Hepatocyte (in vitro differentiated cells): Measurements from ENCODE around the gene HCRTR2. TPM values are rescaled to one million over a fixed set of nuclear protein-coding genes. Genes with fewer than 3 reads are reported as not detected.

ENCODE experiments used
- DNase-seq: peaks from one replicate; pipeline ENCODE4 v3.0.0-alpha.2; 2016; ENCODE audit warnings: low spot score
- H2AFZ ChIP-seq: fragments of 200-600 bp; sonication (generic); 2 replicates; pipeline ENCODE4 v1.6.0; 2016; ENCODE audit warnings: antibody characterized with exemption, mild to moderate bottlenecking
- H3K27ac ChIP-seq: fragments of 200-600 bp; sonication (generic); 2 replicates; pipeline ENCODE4 v1.5.1; 2016; ENCODE audit warnings: mild to moderate bottlenecking
- H3K27me3 ChIP-seq: fragments of 200-600 bp; sonication (generic); 2 replicates; pipeline ENCODE4 v1.6.1; 2016
- H3K36me3 ChIP-seq: fragments of 200-600 bp; sonication (generic); replicated peaks from 2 replicates; pipeline ENCODE4 v1.5.1; 2016; ENCODE audit warnings: low read depth; ENCODE audit not compliant: insufficient read depth
- H3K4me1 ChIP-seq: fragments of 200-600 bp; sonication (generic); 2 replicates; pipeline ENCODE4 v1.5.1; 2016; ENCODE audit warnings: mild to moderate bottlenecking, moderate library complexity; ENCODE audit not compliant: insufficient read depth
- H3K4me2 ChIP-seq: fragments of 200-600 bp; sonication (generic); 2 replicates; pipeline ENCODE4 v1.6.0; 2016
- H3K4me3 ChIP-seq: fragments of 200-600 bp; sonication (generic); 2 replicates; pipeline ENCODE4 v1.5.1; 2016; ENCODE audit warnings: mild to moderate bottlenecking
- H3K79me2 ChIP-seq: fragments of 200-600 bp; sonication (generic); 2 replicates; pipeline ENCODE4 v1.6.0; 2017; ENCODE audit warnings: mild to moderate bottlenecking
- H3K9me2 ChIP-seq: fragments of 200-600 bp; sonication (generic); replicated peaks from 2 replicates; pipeline ENCODE4 v1.6.0; 2017; ENCODE audit warnings: mild to moderate bottlenecking; ENCODE audit not compliant: insufficient read depth
- H3K9me3 ChIP-seq: fragments of 200-600 bp; sonication (generic); 2 replicates; pipeline ENCODE4 v1.5.1; 2016; ENCODE audit warnings: low read depth, mild to moderate bottlenecking
- H4K20me1 ChIP-seq: fragments of 200-600 bp; sonication (generic); 2 replicates; pipeline ENCODE4 v1.6.0; 2016; ENCODE audit warnings: mild to moderate bottlenecking; ENCODE audit not compliant: insufficient read depth, poor library complexity, severe bottlenecking
- EZH2 ChIP-seq: fragments of 200-600 bp; sonication (generic); IDR thresholded peaks from 2 replicates; pipeline ENCODE4 v1.6.1; 2016; ENCODE audit warnings: antibody characterized with exemption, mild to moderate bottlenecking, borderline replicate concordance
- EZH2phosphoT487 ChIP-seq: fragments of 200-600 bp; sonication (generic); IDR thresholded peaks from one replicate; pipeline ENCODE4 v1.6.1; 2018; ENCODE audit warnings: antibody characterized with exemption, mild to moderate bottlenecking, low read depth, moderate library complexity; ENCODE audit not compliant: unreplicated experiment, severe bottlenecking
- WGBS: methylation state at CpG from one replicate; pipeline ENCODE4 v1.1.6; 2016; ENCODE audit warnings: low lambda C conversion rate; ENCODE audit errors: missing lambda C conversion rate; 5-methylcytosine and 5-hydroxymethylcytosine counted together
- polyA plus RNA-seq: library from polyadenylated mRNA; unstranded; fragments of >200 nt; fragmentation: Nextera tagmentation; extraction: Ambion mirVana; gene quantifications from 2 replicates; pipeline ENCODE4 v1.2.1, GENCODE V29; 2016
- total RNA-seq: library from RNA; depleted of rRNA; stranded (reverse); fragments of >200 nt; gene quantifications from 2 replicates; pipeline ENCODE4 v1.2.3, GENCODE V29; 2014
- TF ChIP-seq, protein P1 (sequence below): fragments of 200-600 bp; sonication (generic); IDR thresholded peaks from 2 replicates; pipeline ENCODE4 v1.5.1; 2016; ENCODE audit warnings: antibody characterized with exemption, mild to moderate bottlenecking; ENCODE audit not compliant: poor library complexity

The HCRTR2 gene
- total and polyA plus RNA-seq, 2 experiments from 2014 or later: 0.17 to 0.18 TPM

DNA sequence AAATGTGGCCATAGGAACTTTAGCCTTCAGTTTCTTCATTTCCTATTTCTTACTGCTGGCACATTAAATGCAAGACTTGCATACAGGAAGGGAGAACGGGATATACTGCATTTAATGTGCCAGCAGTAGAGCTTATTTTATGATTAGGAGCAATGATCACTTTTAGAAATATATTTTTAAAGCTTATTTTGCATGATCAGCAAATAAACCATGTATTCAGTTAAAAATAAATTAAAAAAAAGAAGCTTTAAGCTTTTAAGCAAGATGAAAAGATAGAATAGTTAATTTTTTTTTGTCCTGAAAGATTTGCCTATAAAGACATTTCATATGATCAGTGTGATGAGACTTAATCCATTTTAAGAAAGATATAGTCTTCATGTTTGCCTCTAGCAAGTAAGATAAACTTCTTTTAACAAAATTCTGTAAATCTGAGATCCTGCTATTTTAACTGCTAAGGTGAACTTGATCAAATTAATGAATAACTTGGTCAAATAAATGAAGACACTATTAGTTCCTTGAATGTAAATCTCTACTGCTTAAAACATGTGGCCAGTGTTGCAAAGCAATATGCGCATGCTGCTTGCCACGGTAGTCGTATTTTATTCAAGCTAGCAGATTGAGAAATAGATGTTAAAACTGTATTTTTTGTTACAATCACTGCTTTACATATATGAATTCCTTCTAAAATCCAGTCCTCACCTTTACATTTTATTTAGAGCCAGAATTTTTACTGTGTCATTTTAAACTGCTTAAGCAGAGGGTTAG, 36.2 kb upstream of the HCRTR2 start:
- Histone ChIP-seq H3K4me3 (no peak overlapping the region), H3K36me3 (no peaks in the 10 kb centered on the region), H3K4me1 (no peaks in the 10 kb centered on the region), H3K27ac (no peak overlapping the region), H3K27me3 (no peaks in the 10 kb centered on the region), H3K4me2 (no peak overlapping the region), H3K79me2 (no peaks in the 10 kb centered on the region), H2AFZ (no peak overlapping the region), H3K9me3 (no peaks in the 10 kb centered on the region), H4K20me1 (no peaks in the 10 kb centered on the region), H3K9me2 (no peaks in the 10 kb centered on the region)
- DNase-seq: no peak
- 83% methylated on average over 4 of the region's 4 CpGs for WGBS
- TF ChIP-seq EZH2: no peak
- TF ChIP-seq, protein P1, sequence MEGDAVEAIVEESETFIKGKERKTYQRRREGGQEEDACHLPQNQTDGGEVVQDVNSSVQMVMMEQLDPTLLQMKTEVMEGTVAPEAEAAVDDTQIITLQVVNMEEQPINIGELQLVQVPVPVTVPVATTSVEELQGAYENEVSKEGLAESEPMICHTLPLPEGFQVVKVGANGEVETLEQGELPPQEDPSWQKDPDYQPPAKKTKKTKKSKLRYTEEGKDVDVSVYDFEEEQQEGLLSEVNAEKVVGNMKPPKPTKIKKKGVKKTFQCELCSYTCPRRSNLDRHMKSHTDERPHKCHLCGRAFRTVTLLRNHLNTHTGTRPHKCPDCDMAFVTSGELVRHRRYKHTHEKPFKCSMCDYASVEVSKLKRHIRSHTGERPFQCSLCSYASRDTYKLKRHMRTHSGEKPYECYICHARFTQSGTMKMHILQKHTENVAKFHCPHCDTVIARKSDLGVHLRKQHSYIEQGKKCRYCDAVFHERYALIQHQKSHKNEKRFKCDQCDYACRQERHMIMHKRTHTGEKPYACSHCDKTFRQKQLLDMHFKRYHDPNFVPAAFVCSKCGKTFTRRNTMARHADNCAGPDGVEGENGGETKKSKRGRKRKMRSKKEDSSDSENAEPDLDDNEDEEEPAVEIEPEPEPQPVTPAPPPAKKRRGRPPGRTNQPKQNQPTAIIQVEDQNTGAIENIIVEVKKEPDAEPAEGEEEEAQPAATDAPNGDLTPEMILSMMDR: no peak
- TF ChIP-seq EZH2phosphoT487: no peak

GRCh38 chr6:55141611-55142010, 32.7 kb upstream of the HCRTR2 start:
- H3K79me2 ChIP-seq: no peaks in the 10 kb centered on the region
- TF ChIP-seq EZH2phosphoT487: no peak
- TF ChIP-seq EZH2: no peak
- TF ChIP-seq, protein P1: no peak
- no peak for DNase-seq
- no peaks in the 10 kb centered on the region for H3K36me3 ChIP-seq
- H3K27ac ChIP-seq: no peak overlapping the region
- H3K4me1 ChIP-seq: no peaks in the 10 kb centered on the region
- H3K4me2 ChIP-seq: no peak overlapping the region
- H3K9me2 ChIP-seq: no peaks in the 10 kb centered on the region
- no peak overlapping the region for H2AFZ ChIP-seq
- H3K4me3 ChIP-seq: no peak overlapping the region
- no peaks in the 10 kb centered on the region for H4K20me1 ChIP-seq
- no peaks in the 10 kb centered on the region for H3K27me3 ChIP-seq
- no peaks in the 10 kb centered on the region for H3K9me3 ChIP-seq

GRCh38 chr6:55142610-55143009, 31.7 kb upstream of the HCRTR2 start:
- H2AFZ ChIP-seq: no peak overlapping the region
- 86% methylated on average over 2 of the region's 2 CpGs for WGBS
- H3K4me3 ChIP-seq: no peak overlapping the region
- no peak overlapping the region for H3K4me2 ChIP-seq
- no peaks in the 10 kb centered on the region for H3K27me3 ChIP-seq
- TF ChIP-seq EZH2 (no peak), EZH2phosphoT487 (no peak)
- TF ChIP-seq, protein P1: no peak
- H3K79me2 ChIP-seq: no peaks in the 10 kb centered on the region
- DNase-seq: no peak
- no peak overlapping the region for H3K27ac ChIP-seq
- H3K9me3 ChIP-seq: no peaks in the 10 kb centered on the region
- H3K36me3 ChIP-seq: no peaks in the 10 kb centered on the region
- H3K4me1 ChIP-seq: no peaks in the 10 kb centered on the region
- no peaks in the 10 kb centered on the region for H3K9me2 ChIP-seq
- no peaks in the 10 kb centered on the region for H4K20me1 ChIP-seq
